ENCODE data around the gene BAIAP3. TPM values are rescaled to one million over a fixed set of nuclear protein-coding genes. Genes with fewer than 3 reads are reported as not detected.

BAIAP3 gene
- total RNA-seq, 4 donors from 2014 or later, result 17.9 to 160 (median 29.0) TPM

GRCh38 chr16:1331712-1332617 is 1.5 kb upstream of the BAIAP3 start:
- peak overlapping the region; percentile 44 to 65 (median 58) for H3K4me3 ChIP-seq
- H3K27me3 ChIP-seq, result peaks cover 0 to 21% of the 10 kb centered on the region in 2 donors
- TF ChIP-seq CTCF (IDR thresholded peaks at IDR 0.05) (no peak), POLR2A (IDR thresholded peaks at IDR 0.05) (no peak)
- peaks cover 0 to 50% (median 30%) of the 10 kb centered on the region in 4 donors for H3K4me1 ChIP-seq
- peak overlapping the region; percentile 63 to 86 (median 76) for H3K27ac ChIP-seq
- peaks cover 0 to 6% (median 0%) of the 10 kb centered on the region in 4 donors for H3K9me3 ChIP-seq
- H3K36me3 ChIP-seq, result no peaks in the 10 kb centered on the region
- DNase-seq, result peak; percentile 71 to 97 (median 97)

- no peak for TF ChIP-seq CTCF (IDR thresholded peaks at IDR 0.05)
- TF ChIP-seq POLR2A (IDR thresholded peaks at IDR 0.05), result no peak
- DNase-seq, result no peak
- H3K9me3 ChIP-seq, result peaks cover 0 to 6% (median 0%) of the 10 kb centered on the region in 4 donors
- peak overlapping the region; percentile 44 to 65 (median 58) for H3K4me3 ChIP-seq
- H3K27ac ChIP-seq, result peak overlapping the region; percentile 63 to 86 (median 76)
- H3K27me3 ChIP-seq, result peaks cover 0 to 21% of the 10 kb centered on the region in 2 donors
- H3K36me3 ChIP-seq, result no peaks in the 10 kb centered on the region
- peaks cover 0 to 50% (median 30%) of the 10 kb centered on the region in 4 donors for H3K4me1 ChIP-seq
Observed at GRCh38 chr16:1332618-1333148, 762 bp upstream of the BAIAP3 start.

- peaks cover 0 to 21% of the 10 kb centered on the region in 2 donors for H3K27me3 ChIP-seq
- H3K4me3 ChIP-seq, result peak overlapping the region; percentile 44 to 65 (median 58)
- TF ChIP-seq POLR2A (IDR thresholded peaks at IDR 0.05) (no peak), CTCF (IDR thresholded peaks at IDR 0.05) (no peak)
- no peaks in the 10 kb centered on the region for H3K36me3 ChIP-seq
- DNase-seq, result no peak
- H3K9me3 ChIP-seq, result peaks cover 0 to 6% (median 0%) of the 10 kb centered on the region in 4 donors
- H3K4me1 ChIP-seq, result peaks cover 0 to 62% (median 30%) of the 10 kb centered on the region in 4 donors
- peak overlapping the region in 3 of 4 donors; percentile 35 to 86 (median 80) for H3K27ac ChIP-seq
Observed at GRCh38 chr16:1333854-1334700, 632 bp downstream of the BAIAP3 start.

- H3K9me3 ChIP-seq, result peaks cover 0 to 6% (median 0%) of the 10 kb centered on the region in 4 donors
- H3K4me3 ChIP-seq, result peak overlapping the region in 3 of 4 donors; percentile 44 to 65 (median 58)
- H3K27me3 ChIP-seq, result peaks cover 0 to 21% of the 10 kb centered on the region in 2 donors
- peaks cover 0 to 62% (median 30%) of the 10 kb centered on the region in 4 donors for H3K4me1 ChIP-seq
- TF ChIP-seq POLR2A (IDR thresholded peaks at IDR 0.05), result no peak
- TF ChIP-seq CTCF (IDR thresholded peaks at IDR 0.05), result no peak
- H3K27ac ChIP-seq, result peak overlapping the region in 1 of 4 donors; percentile 80
- DNase-seq, result no peak
- H3K36me3 ChIP-seq, result no peaks in the 10 kb centered on the region
Observed at GRCh38 chr16:1334739-1335138, 1.3 kb downstream of the BAIAP3 start.

Data from Peyer's patch (tissue), 4 donors.